Ureter (tissue), 1 donor: ENCODE measurements around the gene SLC26A5. TPM values are rescaled to one million over a fixed set of nuclear protein-coding genes. Genes with fewer than 3 reads are reported as not detected.

Experiments used
- DNase-seq: peaks from one replicate; pipeline ENCODE4 v3.0.0-alpha.2; 2020; ENCODE audit warnings: low spot score
- total RNA-seq: library from RNA; stranded (reverse); gene quantifications from one replicate; pipeline ENCODE4 v1.2.4, GENCODE V29; 2023
- donor health status: DM: yes; HTN: yes; CAD: no.

SLC26A5 gene
- total RNA-seq, 1 donor from 2014 or later = 6.2 TPM

- no peak for DNase-seq
Observed at GRCh38 chr7:103346396-103346795, 99.6 kb downstream of the SLC26A5 start.

GRCh38 chr7:103344453-103345149, 101.4 kb downstream of the SLC26A5 start, which contains the start of gene DNAJC2:
DNAJC2 (minus strand) TSS chr7:103344767; CDS start chr7:103344622, 145 bp downstream.
- DNase-seq = peak; percentile 90

- DNase-seq = no peak
Observed at GRCh38 chr7:103343758-103344452, 102.1 kb downstream of the SLC26A5 start.

GRCh38 chr7:103343332-103343731, 102.7 kb downstream of the SLC26A5 start:
- DNase-seq = no peak

DNA sequence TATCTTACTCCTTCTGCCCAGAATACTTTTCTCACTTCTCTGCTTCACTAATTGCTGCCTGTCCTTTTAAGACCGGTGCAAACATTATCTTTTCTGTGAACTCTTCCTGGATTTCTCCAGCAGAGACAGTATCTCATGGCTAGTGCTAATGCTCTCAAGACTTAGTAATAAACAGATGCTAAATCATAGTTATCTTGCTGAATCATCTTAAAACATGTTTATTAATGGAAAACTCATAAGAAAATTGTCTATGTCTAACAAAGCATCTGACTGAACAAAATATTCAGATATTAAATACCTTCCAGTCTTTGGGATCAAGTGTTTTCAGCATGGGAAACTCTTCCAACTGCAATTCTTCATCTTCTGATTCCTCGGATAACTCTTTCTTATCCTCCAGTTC, 104.5 kb downstream of the SLC26A5 start:
- no peak for DNase-seq

DNA sequence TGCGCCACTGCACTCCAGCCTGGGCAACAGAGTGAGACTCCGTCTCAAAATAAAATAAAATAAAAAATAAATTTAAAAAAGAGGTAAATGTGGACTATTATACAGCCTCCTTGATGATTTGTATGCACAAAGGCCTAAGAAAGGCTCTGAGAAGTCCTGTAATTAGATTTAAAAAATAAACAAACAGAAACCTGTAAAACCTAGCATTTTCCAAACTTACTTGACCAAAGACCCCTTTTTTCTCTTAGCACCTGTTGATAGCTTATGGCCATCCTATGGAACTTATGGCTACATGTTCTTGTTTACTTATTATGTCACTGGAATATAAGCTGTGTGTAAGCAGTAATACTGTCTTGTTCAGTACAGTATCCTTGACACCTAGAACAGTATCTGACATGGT, 107.1 kb downstream of the SLC26A5 start:
- DNase-seq = no peak

DNA sequence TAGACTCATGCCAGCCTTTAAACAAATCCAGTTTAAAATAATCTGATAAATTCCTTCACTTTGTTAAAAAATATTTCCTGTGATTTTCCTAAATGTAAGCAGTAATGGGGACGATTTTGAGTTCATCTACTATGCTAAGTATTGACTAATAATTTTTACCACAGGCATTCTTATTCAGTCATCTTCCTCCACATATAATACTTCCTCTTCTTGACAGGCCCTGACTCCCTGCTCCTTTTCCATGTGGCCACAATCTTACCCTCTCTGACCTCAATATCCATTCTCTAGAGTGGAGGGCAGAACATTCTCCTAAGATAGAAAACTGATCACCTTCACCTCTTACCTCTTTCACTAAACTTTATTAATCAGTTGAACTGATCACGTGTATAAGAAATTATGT, 109.2 kb downstream of the SLC26A5 start:
- DNase-seq = no peak

DNA sequence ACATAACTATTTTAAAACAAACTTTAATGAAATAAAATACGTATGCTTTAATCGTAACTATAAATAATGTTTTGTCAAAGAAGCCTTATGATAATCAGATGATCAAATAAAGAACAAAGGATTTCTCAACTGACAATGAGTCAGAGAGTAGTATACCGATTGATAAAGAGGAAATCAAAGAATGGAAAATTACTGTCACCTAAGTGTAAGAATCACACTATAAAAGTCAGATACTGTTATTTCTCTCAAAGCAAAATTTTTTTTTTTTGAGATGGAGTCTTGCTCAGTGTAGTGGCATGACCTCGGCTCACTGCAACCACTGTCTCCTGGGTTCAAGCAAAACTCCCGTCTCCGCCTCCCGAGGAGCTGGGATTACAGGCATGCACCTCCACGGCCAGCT, 120.3 kb downstream of the SLC26A5 start:
- DNase-seq = no peak

Other genes starting within 250 kb of the SLC26A5 start
- 54.9 TPM for gene PMPCB, start 148.8 kb downstream of the SLC26A5 start, total RNA-seq
- gene DNAJC2, start 101.4 kb downstream of the SLC26A5 start, total RNA-seq = 27.3 TPM
- 96.1 TPM for gene PSMC2, start 98.6 kb downstream of the SLC26A5 start, total RNA-seq